ENCODE data around the gene EPSTI1. TPM values are rescaled to one million over a fixed set of nuclear protein-coding genes. Genes with fewer than 3 reads are reported as not detected.

Gene EPSTI1
- total RNA-seq, 3 donors from 2014 or later (not counting 1 experiment from before 2014, with no cell fraction given): 23.4 to 57.4 (median 34.4) TPM

DNA sequence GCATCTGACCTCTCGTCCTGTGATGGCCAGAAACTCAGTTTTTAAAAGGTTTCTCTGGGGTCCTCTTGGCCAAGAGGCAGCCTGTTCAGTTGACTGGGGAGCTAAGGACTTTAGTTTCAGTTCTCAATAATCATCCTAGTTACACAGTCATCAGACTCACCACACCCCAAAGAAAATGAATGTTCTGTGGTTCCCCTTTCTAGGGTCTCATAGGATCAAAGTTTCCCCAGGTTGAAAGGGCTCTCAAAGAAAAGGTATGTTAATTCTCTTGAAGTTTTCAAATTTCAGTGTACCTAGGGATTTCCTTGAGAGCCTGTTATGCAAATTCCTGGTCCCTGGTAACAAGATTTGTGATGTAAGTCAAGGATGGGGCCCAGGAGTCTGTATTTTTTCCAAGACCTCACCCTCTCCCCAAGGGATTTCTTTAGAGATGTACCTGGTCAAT, 115.7 kb downstream of the EPSTI1 start:
- intact Hi-C loops (cut with micrococcal nuclease): no loop called here
- Histone ChIP-seq H3K27ac (ENCODE audit: low read length) (no peak overlapping the region), H3K36me3 (ENCODE audit: control insufficient read depth, insufficient read depth, low read length) (no peaks in the 10 kb centered on the region), H3K4me1 (ENCODE audit: control insufficient read depth, insufficient read depth, low read length) (no peaks in the 10 kb centered on the region), H3K9me3 (ENCODE audit: control insufficient read depth, insufficient read depth, low read length) (no peaks in the 10 kb centered on the region), H3K4me3 (ENCODE audit: low read length) (no peak overlapping the region), H3K27me3 (ENCODE audit: control insufficient read depth, insufficient read depth, low read length) (no peaks in the 10 kb centered on the region)
- Mint-ChIP-seq H3K27me3 (ENCODE audit: low read depth in 2 of 2) (peaks cover 9 to 11% of the 10 kb centered on the region in 2 donors), H3K27ac (no peak overlapping the region), H3K4me1 (peaks cover 0 to 7% of the 10 kb centered on the region in 2 donors), H3K36me3 (no peaks in the 10 kb centered on the region), H3K9me3 (no peaks in the 10 kb centered on the region), H3K4me3 (no peak overlapping the region)
- ATAC-seq: no peak
- TF ChIP-seq, protein P1, sequence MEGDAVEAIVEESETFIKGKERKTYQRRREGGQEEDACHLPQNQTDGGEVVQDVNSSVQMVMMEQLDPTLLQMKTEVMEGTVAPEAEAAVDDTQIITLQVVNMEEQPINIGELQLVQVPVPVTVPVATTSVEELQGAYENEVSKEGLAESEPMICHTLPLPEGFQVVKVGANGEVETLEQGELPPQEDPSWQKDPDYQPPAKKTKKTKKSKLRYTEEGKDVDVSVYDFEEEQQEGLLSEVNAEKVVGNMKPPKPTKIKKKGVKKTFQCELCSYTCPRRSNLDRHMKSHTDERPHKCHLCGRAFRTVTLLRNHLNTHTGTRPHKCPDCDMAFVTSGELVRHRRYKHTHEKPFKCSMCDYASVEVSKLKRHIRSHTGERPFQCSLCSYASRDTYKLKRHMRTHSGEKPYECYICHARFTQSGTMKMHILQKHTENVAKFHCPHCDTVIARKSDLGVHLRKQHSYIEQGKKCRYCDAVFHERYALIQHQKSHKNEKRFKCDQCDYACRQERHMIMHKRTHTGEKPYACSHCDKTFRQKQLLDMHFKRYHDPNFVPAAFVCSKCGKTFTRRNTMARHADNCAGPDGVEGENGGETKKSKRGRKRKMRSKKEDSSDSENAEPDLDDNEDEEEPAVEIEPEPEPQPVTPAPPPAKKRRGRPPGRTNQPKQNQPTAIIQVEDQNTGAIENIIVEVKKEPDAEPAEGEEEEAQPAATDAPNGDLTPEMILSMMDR (IDR thresholded peaks at IDR 0.05): no peak
- DNase-seq: no peak
- WGBS (ENCODE audit: insufficient coverage): 42% methylated on average over 1 of the region's 1 CpG

DNA sequence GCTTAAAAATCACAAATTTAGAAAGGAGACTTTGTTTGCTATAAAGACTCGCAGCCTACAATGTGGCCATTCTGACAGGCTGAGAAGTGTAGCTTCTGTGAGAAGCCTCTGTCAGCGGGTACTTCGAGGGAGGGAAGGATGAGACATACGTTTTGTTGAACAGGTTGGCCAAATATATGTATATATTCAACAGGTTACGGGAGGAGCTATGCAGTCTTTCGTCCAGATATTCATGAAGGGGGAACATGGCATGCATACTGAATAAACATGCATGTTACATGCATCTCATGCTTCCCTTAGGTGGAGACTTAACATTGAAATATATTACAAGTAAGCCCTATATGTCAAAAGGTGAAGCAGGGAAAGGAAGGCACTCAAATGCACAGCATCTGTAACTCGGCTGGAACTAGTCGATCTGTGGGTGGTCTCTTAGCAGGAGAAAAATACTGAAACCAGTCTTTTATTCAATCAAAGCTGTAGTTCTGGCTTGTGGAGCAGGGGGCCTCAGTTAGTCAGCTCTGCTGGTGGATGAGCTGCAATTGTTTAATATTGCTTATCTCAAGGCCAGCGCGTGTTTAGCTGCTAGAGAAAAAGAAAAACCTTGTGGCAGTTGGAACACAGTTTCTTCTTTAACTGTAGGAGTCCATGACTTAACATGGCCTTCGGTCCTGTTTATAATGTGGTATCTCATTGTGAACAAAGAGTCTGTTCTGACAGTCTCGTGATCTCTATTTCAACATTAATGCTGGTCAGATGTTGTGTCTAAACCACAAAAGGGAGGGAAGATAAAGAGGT, 116.4 kb downstream of the EPSTI1 start:
- Mint-ChIP-seq H3K4me3 (no peak overlapping the region), H3K4me1 (peaks cover 0 to 7% of the 10 kb centered on the region in 2 donors), H3K27me3 (ENCODE audit: low read depth in 2 of 2) (peaks cover 9 to 11% of the 10 kb centered on the region in 2 donors), H3K36me3 (no peaks in the 10 kb centered on the region), H3K27ac (no peak overlapping the region), H3K9me3 (no peaks in the 10 kb centered on the region)
- Histone ChIP-seq H3K9me3 (ENCODE audit: control insufficient read depth, insufficient read depth, low read length) (no peaks in the 10 kb centered on the region), H3K27ac (ENCODE audit: low read length) (no peak overlapping the region), H3K4me3 (ENCODE audit: low read length) (no peak overlapping the region), H3K27me3 (ENCODE audit: control insufficient read depth, insufficient read depth, low read length) (no peaks in the 10 kb centered on the region), H3K36me3 (ENCODE audit: control insufficient read depth, insufficient read depth, low read length) (no peaks in the 10 kb centered on the region), H3K4me1 (ENCODE audit: control insufficient read depth, insufficient read depth, low read length) (no peaks in the 10 kb centered on the region)
- ATAC-seq: no peak
- DNase-seq: no peak
- intact Hi-C loops (cut with micrococcal nuclease): no loop called here
- TF ChIP-seq, protein P1 (IDR thresholded peaks at IDR 0.05): no peak
- 87% methylated on average over 12 of the region's 12 CpGs for WGBS (ENCODE audit: insufficient coverage)

DNA sequence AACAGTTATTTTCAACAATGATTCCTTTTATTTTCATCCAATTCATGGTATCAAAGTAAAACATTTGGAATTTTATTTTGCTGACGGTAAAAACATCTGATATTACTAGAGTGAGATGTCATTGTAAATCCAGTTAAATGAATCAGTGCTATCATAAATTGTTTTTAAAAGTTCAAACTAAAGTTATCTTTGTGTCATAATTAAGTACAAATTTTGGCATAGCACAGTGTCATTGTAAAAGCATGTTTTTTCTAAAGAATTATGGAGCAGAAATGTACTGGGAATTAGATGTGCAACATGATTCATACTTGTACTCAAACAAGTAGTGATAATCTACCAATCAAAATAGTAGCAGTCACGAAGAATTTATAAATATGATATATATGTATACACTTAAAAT, 117.8 kb downstream of the EPSTI1 start:
- Mint-ChIP-seq H3K27me3 (ENCODE audit: low read depth in 2 of 2) (peaks cover 0 to 9% of the 10 kb centered on the region in 2 donors), H3K27ac (no peak overlapping the region), H3K4me1 (no peaks in the 10 kb centered on the region), H3K9me3 (no peaks in the 10 kb centered on the region), H3K36me3 (no peaks in the 10 kb centered on the region), H3K4me3 (no peak overlapping the region)
- Histone ChIP-seq H3K4me1 (ENCODE audit: control insufficient read depth, insufficient read depth, low read length) (no peaks in the 10 kb centered on the region), H3K4me3 (ENCODE audit: low read length) (no peak overlapping the region), H3K9me3 (ENCODE audit: control insufficient read depth, insufficient read depth, low read length) (no peaks in the 10 kb centered on the region), H3K27ac (ENCODE audit: low read length) (no peak overlapping the region), H3K36me3 (ENCODE audit: control insufficient read depth, insufficient read depth, low read length) (no peaks in the 10 kb centered on the region), H3K27me3 (ENCODE audit: control insufficient read depth, insufficient read depth, low read length) (no peaks in the 10 kb centered on the region)
- intact Hi-C loops (cut with micrococcal nuclease): no loop called here
- ATAC-seq (no peak), DNase-seq (no peak)
- no CpG with 5 or more reads among the region's 2 CpGs for WGBS (ENCODE audit: insufficient coverage)
- TF ChIP-seq, protein P1 (IDR thresholded peaks at IDR 0.05): no peak

Data from natural killer cell (primary cell).